ENCODE measurements around the gene CEACAM5.
"Not testable (repeated sequence)": the region's sequence is repeated elsewhere in the genome, so short reads cannot be mapped to it uniquely, and the experiment has no call there.

The CEACAM5 gene

GRCh38 chr19:41740415-41741243 is 32.2 kb downstream of the CEACAM5 start:
- no peak for DNase-seq (ENCODE audit: low read depth in 1 of 2, low spot score in 1 of 2)

GRCh38 chr19:41741244-41741554 is 32.8 kb downstream of the CEACAM5 start:
- no peak for DNase-seq (ENCODE audit: low read depth in 1 of 2, low spot score in 1 of 2)

- no peak for DNase-seq (ENCODE audit: low read depth in 1 of 2, low spot score in 1 of 2)
Measured at GRCh38 chr19:41744850-41745249, 36.4 kb downstream of the CEACAM5 start.

GRCh38 chr19:41745756-41746155 is 37.3 kb downstream of the CEACAM5 start:
- DNase-seq (ENCODE audit: low read depth in 1 of 2, low spot score in 1 of 2) = no peak

GRCh38 chr19:41746593-41747227 is 38.3 kb downstream of the CEACAM5 start:
- peak in 1 of 2 donors; percentile 7 for DNase-seq (ENCODE audit: low read depth in 1 of 2, low spot score in 1 of 2)

GRCh38 chr19:41748012-41748411 is 39.6 kb downstream of the CEACAM5 start:
- no peak for DNase-seq (ENCODE audit: low read depth in 1 of 2, low spot score in 1 of 2)

- not testable (repeated sequence) for DNase-seq (ENCODE audit: low read depth in 1 of 2, low spot score in 1 of 2)
Measured at GRCh38 chr19:41750248-41751134, 42.1 kb downstream of the CEACAM5 start.

- peak; percentile 58 to 70 for DNase-seq (ENCODE audit: low read depth in 1 of 2, low spot score in 1 of 2)
Measured at GRCh38 chr19:41753159-41753558, 44.7 kb downstream of the CEACAM5 start.

- DNase-seq (ENCODE audit: low read depth in 1 of 2, low spot score in 1 of 2) = peak; percentile 31 to 34
Measured at GRCh38 chr19:41753936-41754529, 45.6 kb downstream of the CEACAM5 start.

- DNase-seq (ENCODE audit: low read depth in 1 of 2, low spot score in 1 of 2) = no peak
Measured at GRCh38 chr19:41755328-41755913, 47.0 kb downstream of the CEACAM5 start, which contains the start of gene CEACAM6. Gene CEACAM6, plus strand, starts transcription at chr19:41755530. Its CDS starts 109 bp downstream, at chr19:41755639.

- no peak for DNase-seq (ENCODE audit: low read depth in 1 of 2, low spot score in 1 of 2)
Measured at GRCh38 chr19:41758846-41759245, 50.4 kb downstream of the CEACAM5 start.

- no peak for DNase-seq (ENCODE audit: low read depth in 1 of 2, low spot score in 1 of 2)
Measured at GRCh38 chr19:41767115-41767514, 58.7 kb downstream of the CEACAM5 start.

GRCh38 chr19:41768105-41768504 is 59.7 kb downstream of the CEACAM5 start:
- DNase-seq (ENCODE audit: low read depth in 1 of 2, low spot score in 1 of 2) = not testable (repeated sequence)

- no peak for DNase-seq (ENCODE audit: low read depth in 1 of 2, low spot score in 1 of 2)
Measured at GRCh38 chr19:41769608-41770007, 61.2 kb downstream of the CEACAM5 start.

GRCh38 chr19:41771410-41771809 is 63.0 kb downstream of the CEACAM5 start:
- no peak for DNase-seq (ENCODE audit: low read depth in 1 of 2, low spot score in 1 of 2)

GRCh38 chr19:41774515-41774980 is 66.1 kb downstream of the CEACAM5 start:
- no peak for DNase-seq (ENCODE audit: low read depth in 1 of 2, low spot score in 1 of 2)

GRCh38 chr19:41776700-41777099 is 68.3 kb downstream of the CEACAM5 start:
- DNase-seq (ENCODE audit: low read depth in 1 of 2, low spot score in 1 of 2) = no peak

All from stimulated activated CD4-positive, alpha-beta T cell treated with anti-CD3 and anti-CD28 coated beads, Interleukin-15, amount 100 ng/mL, for 1 hour (primary cell).